Stimulated activated CD8-positive, alpha-beta memory T cell treated with anti-CD3 and anti-CD28 coated beads, Interleukin-4, amount 100 ng/mL, for 48 hours (primary cell): ENCODE data around the gene ADAM33.

Experiments
- DNase-seq: peaks from one replicate; pipeline ENCODE4 v3.0.0-alpha.2; 2020

Gene ADAM33

DNA sequence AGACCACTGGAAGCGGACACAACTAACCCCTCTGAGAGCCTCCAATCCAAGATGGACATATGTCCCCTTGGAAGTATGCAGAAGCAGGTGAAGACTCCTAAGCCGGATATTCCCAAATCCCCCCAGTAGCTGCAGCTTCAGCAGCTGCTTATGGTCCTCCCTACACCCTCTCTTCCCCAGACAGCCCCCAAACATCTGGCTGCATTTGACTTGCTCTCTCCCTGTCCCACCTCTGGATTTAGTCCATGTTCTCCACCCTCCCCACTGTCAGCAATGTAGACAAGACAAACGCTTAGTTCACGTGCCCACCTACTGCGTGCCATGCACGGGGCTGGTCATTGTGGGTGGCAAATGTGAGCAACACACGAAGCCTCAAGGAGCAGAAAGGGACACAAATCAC, 4.6 kb upstream of the ADAM33 start:
- no peak for DNase-seq

DNA sequence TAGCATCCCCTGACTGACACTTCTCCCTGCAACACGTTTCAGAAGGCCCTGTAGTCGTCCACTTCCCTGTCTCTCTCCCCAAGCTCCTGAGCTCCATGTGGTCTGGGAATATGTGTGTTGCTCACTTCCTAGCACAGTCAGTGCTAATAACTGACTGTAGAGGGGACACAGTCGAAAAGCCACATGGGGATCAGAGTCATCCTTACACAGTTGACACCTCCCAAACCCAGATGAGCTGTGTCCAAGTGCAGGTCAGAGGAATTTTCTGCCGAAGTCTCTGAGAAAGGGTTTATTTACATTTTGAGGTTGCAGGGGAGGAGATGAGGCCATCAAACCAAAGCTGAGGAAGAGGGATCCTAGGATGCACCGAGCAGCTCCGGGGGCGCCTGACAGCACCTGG, 3.5 kb upstream of the ADAM33 start:
- no peak for DNase-seq

DNA sequence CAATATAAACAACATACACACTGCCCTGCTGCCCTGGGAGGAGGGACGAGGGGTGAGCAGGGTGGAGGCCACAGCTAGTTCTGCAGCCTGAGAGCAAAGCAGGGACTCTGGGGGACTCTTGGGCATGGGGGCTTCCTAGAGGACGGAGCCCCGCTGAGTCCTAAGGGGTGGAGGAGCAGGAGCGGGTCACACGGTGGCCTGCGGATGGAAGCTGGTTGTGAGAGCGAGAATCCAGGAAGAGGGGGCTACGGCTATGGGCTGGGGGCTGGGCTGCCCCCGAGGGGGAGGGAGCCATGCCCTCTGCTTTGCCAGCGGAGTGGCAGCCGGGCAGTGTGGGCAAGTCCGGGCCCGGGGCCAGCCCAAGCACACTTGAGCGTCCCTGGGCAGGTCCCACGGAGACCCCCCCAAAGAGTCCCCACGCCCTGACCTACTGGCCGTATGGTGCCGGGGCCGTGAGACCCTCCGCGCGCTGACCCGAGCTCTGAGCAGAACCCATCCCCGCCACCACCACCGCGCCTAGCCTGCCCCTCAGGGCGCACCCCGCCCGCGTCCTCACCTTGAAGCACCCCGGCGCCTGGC, 369 bp downstream of the ADAM33 start:
- DNase-seq: no peak

GRCh38 chr20:3680701-3681351, 984 bp downstream of the ADAM33 start:
- DNase-seq: no peak

DNA sequence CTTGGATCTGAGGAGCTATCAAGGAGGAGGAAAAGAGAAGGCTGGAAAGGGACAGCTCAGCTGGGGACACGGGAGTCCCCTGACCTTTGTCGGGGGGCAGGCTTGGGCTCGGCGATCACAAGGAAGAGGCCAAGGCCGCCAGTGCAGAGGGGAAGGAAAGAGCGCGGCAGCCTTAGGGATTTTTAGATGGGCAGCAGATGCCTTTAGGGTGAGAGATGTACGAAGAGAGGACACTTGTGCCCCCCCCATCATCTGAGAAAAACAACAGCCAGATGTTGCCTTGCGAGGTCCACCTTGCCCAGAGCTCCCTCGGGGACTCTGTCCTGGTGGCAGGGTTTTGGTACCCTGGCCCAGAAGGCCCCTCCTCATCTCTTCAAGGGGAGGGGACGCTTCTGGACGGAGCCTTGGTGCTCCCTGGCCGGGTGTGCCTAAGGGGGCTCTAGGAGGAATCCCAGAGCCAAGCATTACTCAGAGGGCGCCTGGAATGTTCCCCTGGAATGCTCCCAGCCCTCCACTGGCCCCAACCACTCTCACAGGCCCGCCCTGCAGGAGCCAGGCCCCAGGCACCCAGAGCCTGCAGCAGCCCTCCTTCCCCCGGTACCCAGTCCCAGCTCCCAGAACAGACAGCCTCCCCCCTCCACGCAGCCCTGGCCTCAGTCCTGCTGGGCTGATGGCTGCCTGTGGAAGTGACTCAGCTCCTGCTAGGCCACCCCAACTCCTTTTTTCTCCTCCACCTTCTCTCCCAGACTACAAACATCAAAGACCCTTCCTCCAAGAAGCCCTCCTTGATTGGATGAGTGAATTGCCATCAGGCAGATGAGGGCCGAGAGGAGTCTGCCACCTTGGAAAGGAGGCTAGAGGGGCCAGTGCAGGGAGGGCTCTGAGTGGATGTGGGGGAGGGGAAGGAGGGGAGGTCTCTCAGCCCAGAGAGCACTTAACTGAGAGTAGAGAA, 1.8 kb downstream of the ADAM33 start:
- DNase-seq: no peak

GRCh38 chr20:3678856-3679720, 2.7 kb downstream of the ADAM33 start:
- no peak for DNase-seq

- DNase-seq: no peak
Measured at GRCh38 chr20:3678198-3678597, 3.6 kb downstream of the ADAM33 start.

DNA sequence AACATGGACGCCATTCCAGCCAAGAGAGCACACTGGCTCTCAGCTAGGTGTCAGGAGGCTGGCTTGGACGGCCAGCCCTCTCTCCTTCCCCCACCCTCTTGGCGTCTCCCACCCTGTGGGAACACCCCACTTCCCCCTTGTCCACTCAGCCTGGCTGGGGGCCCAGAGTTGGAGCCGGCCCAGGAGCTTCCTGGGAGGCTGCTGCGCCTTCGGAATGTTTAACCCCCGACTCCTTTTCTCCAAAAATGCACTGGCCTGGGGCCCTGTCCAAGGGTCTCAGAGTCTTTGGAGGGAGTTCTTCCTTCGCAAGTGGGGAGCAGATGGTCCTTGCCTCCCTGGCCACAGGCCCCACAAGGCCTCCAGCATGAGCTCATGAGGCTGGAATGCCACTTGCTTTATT, 4.1 kb downstream of the ADAM33 start:
- DNase-seq: no peak

DNA sequence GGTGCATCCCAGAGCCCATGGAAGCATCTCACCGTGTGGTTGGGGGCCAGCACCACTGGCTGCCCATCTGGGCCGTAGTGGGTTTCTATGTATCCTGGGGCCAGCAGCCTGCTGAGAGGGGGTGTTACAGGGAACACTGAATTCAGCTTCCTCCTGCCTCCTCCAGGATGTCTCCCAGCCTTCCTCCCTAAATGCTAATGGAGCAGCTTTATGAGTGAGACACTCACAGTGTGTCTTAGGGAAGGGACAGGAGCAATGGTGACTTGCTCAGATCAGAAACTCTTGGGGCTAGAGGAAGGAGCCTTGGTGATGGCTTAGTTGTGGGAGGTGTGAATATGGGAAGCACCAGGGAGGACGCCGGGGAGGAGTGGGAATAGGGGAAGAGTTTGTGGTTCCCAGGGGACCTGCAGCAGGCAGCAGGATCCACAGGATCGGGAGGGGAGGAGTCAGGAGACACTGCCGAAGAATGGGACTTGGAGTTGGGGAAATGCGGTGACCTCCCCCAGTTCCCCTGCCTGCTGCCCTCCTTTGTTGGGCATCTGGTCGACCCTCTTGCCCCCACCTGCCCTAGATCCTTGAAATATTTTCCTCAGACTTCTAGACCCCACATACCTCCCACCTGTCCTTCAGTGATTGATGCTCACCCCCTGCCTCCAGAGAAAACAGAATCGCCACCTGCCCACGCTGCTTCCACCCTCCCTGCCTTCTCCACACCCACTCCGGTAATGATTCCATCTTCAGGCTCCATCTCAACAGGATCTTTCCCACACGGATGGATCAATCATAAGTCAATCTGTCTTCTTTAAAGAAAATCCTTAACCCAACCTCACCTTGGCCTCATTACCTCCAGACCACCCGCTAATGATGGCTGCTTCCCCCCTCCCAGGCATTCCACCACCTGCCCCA, 6.6 kb downstream of the ADAM33 start:
- no peak for DNase-seq

DNA sequence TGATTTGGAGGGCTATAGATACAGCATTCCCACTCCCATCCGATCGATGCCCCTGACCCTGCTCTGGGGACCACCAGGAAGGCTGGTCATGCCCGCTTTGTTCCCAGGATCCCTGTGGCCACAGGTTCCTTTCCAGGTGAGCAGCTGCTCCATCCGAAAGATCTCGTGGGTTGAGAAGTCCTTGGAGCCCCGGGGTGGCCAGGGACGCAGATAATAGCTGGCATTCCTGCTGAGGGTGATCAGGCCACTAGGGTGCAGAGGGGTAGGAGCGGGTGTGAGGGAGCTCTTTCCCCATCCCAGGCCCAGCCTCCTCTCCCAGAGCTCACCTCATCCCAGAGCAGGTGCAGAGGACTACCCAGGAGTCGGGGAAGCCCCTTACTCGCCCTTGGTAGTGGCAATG, 7.4 kb downstream of the ADAM33 start:
- DNase-seq: no peak

GRCh38 chr20:3673221-3674070, 8.4 kb downstream of the ADAM33 start:
- no peak for DNase-seq

DNA sequence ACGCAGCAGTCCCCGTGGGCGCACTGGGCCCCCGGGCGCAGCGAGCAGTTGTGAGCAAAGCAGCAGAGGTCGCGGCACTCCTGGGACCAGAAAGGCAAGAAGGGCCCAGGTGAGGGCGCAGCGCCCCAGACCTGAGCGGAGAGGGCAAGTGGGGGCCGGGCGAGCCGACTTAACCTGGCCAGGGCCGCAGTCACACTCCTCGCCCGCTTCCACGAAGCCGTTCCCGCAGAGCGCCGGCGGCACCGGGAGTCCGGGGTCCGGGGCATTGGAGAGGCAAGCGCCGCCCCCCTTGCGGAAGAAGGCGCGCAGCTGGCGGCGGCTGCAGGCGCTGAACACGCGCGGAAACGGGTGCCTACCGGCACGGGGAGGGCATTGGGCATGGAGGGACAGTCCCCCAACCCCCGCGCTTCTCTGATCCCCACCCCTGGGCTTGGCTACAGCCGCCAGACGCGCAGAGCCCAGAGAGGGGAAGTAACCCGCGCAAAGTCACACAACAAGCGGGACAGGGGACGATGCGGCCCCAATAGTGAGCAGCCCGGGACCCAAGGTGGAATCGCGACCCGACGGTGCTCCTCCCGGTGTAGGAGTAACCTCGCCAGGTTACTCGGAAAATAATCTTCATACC, 9.2 kb downstream of the ADAM33 start:
- DNase-seq: no peak

DNA sequence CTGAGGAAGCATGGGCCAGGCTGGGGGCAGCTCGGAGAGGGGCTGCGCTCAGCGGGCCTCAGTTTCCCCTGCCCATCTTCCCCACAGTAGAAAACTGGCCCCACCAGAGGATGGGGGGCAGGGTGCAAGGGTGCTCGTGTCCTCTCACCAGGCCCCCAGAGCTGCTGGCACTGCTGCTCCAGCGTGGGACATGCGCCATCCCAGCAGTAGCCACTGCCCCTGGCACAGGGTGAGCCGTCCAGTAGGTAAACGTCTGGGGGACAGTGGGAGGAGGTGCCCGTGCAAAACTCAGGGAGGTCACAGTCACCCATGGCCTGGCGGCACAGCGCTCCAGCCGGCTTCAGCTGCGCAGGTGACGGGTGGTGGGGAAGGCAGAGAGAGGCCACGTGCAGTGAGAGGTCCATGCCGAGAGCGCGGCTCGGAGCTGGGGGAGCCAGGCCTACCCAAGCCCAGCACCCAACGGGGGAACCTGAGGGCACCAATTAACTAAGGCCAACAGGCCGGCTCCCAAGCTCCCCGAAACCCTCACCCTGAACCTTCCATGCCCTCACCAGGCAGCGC, 9.7 kb downstream of the ADAM33 start:
- no peak for DNase-seq

- DNase-seq: no peak
Measured at GRCh38 chr20:3670945-3671344, 10.9 kb downstream of the ADAM33 start.

GRCh38 chr20:3670511-3670910, 11.3 kb downstream of the ADAM33 start:
- DNase-seq: no peak

DNA sequence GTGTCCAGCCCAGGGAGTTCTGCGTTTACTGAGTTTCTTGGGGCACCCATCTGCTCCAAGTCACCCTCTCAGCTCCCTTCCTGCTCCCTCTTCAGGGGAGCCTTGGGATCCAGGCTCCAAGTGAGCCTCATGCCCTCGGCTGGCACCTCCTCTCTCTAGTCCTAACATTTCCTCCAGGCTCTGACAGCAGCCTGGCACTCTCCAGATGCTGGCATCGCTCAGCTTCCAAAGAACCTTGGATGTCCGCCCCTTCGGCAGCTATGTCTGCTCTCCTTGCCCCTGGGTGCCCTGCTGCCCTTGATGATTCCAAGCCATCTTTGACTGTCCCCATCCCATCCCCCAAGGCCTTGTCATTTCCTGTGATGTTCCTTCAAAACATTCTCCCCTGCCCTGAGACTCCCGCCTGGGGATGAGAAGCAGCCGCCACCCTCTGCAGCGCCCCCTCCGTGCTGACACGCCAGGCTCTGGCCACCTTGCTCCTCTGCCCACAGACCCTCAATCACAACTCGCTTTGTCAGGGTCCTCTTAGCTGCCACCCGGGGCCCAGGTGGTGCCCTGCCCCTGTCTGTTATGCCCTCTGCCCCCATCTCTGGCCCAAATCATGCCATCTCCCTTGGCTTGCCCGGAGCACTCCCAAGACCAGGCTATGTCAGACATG, 12.0 kb downstream of the ADAM33 start:
- DNase-seq: no peak

DNA sequence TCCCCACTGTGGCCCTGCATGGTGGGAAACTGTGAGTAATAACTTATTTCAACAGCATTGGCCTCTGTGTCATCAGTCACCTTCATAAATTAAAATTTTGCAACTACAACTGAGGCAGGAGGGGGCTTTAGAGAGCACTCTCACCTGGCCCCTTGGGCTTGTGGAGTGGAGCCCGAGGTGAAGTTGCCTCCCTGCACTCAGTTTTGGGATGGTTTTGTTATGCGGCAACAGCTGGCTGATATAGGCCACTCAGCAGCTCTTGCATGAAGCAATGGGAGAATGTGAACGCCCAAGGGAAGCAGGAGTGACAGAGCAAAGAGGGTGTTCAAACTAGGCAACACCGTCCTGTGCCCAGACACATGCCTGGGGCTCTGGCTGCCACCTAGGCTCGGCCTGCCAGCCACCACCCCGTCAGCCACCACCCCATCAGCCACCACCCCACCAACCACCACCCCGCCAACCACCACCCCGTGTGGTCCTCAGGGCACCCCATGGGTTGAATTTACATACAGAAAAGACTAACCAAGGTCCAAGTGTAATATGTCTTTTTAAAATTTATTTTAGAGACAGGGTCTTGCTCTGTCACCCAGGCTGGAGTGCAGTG, 14.3 kb downstream of the ADAM33 start:
- no peak for DNase-seq

GRCh38 chr20:3663858-3664257, 18.0 kb downstream of the ADAM33 start:
- no peak for DNase-seq
